Kasumi-1 (cell line): Measurements from ENCODE around the gene FAF1.
"Not testable (repeated sequence)": the region's sequence is repeated elsewhere in the genome, so short reads cannot be mapped to it uniquely, and the experiment has no call there.

ENCODE experiments used
- DNase-seq, 2 experiments: peaks; one replicate each; lab custom pipeline; 2025; lab: John Stamatoyannopoulos, UW

The FAF1 gene

DNA sequence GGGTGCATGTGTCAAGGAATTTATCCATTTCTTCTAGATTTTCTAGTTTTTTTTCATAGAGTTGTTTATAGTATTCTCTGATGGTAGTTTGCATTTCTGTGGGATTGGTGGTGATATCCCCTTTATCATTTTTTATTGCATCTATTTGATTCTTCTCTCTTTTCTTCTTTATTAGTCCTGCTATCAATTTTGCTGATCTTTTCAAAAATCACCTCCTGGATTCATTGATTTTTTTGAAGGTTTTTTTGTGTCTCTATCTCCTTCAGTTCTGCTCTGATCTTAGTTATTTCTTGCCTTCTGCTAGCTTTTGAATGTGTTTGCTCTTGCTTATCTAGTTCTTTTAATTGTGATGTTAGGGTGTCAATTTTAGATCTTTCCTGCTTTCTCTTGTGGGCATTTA, 52.5 kb downstream of the FAF1 start:
- not testable (repeated sequence) for DNase-seq

DNA sequence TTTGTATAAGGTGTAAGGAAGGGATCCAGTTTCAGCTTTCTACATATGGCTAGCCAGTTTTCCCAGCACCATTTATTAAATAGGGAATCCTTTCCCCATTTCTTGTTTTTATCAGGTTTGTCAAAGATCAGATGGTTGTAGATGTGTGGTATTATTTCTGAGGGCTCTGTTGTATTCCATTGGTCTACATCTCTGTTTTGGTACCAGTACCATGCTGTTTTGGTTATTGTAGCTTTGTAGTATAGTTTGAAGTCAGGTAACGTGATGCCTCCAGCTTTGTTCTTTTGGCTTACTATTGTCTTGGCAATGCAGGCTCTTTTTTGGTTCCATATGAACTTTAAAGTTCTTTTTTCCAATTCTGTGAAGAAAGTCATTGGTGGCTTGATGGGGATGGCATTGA, 54.0 kb downstream of the FAF1 start:
- DNase-seq: not testable (repeated sequence)

DNA sequence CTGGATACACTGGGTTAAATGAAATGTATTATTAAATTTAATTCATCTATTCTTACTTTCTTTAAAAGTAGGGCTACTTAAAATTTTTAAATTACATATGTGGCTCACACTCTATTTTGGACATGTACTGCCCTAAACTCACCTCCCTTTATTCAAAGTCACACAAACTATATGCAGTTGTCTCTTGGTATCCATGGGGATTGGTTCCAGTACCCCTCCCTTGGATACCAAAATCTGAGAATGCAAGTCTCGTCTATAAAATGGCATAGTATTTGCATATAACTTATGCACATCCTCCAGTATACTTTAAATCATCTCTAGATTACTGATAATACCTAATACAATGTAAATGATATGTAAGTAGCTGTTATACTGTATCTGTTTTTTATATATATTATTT, 57.6 kb downstream of the FAF1 start:
- DNase-seq: no peak

DNA sequence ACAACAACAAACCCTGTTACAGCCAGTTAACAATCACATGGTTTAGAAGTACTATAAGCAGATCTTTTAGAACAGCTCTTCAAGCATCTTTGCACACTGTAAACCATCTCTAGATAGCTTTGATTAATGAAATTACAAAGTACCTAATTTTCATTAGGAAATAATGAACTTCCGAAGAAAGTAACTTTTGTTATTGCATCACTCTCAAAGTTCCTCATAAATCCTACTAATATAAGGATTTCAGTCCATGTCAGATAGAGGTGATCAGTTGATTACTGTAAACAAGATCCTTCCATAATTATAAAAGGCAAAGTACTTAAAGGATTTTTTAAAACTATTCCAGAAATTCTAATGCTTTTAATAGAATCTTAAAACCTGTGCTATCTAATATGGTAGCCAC, 58.2 kb downstream of the FAF1 start:
- DNase-seq: no peak

DNA sequence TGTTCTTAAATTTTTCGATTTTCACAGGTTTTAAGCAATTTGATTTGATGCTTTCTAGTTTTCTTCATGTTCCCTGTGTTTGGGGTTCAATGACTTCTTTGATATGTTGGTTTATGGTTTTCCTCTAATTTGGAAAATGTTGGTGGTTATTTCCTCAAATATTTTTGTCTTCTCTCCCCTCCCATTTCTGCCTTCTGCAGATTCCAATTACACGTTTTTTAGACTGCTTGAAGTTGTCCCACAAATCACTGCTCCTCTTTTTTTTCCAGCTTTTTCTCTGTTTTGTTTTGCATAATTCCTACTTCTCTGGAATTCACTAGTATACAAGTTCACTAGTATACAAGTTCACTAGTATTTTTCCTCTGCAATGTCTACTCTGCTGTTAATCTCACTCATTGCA, 61.3 kb downstream of the FAF1 start:
- no peak for DNase-seq

DNA sequence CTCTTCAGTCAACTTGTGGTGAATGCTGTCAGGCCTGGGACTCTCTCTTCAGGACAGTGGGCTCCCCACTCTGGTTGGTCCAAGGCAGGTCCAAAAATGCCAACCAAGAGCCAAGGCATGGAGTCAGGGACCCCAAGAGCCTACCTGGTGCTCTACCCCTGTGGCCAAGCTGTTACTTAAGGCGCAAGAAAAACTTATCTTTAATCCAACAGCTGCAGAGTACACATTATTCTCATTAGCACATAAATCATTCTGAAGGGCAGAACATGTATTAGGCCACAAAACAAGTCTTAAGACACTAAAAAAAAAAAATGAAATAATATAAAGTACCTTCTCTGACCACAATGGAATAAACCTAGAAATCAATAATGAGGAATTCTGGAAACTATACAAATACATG, 65.7 kb downstream of the FAF1 start:
- DNase-seq: no peak

DNA sequence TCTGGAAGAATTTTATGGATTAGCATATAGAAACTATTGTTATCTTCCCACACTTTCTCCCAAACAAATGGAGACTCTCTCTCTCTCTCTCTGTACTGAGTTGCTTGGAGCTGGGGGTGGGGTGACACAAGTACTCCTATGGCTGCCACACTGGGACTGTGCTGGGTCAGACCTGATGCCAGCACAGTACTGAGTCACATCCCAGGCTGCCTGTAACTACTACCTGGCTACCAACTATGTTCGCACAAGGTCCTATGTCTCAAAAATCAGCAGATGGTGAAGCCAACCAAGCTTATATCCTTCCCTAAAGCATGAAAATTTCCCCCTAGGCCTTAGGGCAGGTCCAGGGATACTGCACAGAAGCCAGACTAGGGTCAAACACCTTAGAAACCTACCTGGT, 66.6 kb downstream of the FAF1 start:
- no peak for DNase-seq

DNA sequence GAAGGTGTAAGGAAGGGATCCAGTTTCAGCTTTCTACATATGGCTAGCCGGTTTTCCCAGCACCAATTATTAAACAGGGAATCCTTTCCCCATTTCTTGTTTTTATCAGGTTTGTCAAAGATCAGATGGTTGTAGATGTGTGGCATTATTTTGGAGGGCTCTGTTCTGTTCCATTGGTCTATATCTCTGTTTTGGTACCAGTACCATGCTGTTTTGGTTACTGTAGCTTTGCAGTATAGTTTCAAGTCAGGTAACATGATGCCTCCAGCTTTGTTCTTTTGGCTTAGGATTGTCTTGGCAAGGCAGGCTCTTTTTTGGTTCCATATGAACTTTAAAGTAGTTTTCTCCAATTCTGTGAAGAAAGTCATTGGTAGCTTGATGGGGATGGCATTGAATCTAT, 72.5 kb downstream of the FAF1 start:
- not testable (repeated sequence) for DNase-seq

DNA sequence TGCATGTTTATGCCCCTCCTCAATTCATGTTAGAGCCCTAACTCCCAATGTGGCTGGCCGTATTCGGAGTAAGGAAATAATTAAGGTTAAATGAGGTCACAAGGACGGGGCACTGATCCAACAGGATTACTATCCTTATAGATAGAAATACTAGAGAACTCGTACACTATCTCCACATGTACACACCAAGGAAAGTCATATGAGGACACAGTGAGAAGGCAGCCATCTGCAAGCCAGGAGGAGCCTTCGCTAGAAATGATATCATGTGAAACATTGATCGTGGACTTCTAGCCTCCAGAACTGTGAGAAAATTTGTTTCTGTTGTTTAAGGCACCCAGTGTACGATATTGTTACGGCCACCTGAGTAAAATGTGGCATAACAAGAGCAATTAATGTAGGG, 79.7 kb downstream of the FAF1 start:
- no peak for DNase-seq

DNA sequence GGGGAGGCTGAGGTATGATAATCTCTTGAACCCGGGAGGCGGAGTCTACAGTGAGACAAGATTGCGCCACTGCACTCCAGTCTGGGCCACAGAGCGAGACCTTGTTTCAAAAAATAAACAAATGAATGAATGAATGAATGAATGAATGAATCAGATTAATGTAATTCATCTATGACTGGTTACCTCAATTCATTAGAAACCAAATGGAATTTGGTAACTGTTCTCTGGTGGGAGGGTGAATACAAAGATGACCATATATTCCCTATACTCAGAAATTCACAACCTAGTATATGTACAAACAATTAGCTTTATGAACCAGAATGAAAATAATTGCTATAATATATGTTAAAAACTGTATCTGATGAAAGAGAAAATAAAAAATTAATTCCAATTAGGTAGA, 80.9 kb downstream of the FAF1 start:
- DNase-seq: no peak

DNA sequence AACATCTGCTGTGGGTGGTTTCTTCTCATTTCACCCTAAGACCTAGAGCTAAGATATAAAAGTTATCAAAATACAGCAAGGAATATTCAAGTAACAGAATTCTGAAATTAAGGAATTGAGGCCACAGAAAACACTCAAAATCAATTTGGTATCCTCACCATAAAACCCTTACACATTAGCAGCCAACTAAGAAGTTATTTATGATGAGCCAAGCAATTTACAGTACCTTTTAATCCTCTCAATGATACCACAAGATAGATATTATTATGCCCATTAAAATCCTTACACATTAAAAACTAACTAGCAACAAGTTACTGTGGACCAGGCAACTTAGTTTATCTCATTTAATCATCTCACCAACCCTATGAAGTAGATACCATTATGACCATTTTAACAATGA, 81.6 kb downstream of the FAF1 start:
- no peak for DNase-seq

DNA sequence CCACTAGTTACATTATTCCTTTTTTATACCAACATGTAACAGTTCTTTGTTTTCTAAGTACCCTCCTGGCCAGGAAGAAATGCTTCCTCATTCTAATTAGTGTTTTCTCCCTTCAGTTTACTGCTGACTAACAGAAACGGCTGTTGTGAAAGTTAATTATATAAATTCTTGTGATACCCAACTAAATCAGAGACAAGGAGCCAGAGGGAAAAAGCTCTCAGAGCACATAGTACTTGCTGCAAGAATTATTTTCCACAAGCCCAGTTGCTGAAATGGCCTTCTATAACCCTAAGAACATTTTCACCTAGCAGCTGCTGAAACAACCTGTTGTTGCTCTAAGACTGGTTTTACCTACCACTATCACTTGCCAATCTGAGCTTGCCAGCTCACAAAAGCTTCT, 82.4 kb downstream of the FAF1 start:
- peak in 1 of 2 experiments; percentile 4 for DNase-seq

DNA sequence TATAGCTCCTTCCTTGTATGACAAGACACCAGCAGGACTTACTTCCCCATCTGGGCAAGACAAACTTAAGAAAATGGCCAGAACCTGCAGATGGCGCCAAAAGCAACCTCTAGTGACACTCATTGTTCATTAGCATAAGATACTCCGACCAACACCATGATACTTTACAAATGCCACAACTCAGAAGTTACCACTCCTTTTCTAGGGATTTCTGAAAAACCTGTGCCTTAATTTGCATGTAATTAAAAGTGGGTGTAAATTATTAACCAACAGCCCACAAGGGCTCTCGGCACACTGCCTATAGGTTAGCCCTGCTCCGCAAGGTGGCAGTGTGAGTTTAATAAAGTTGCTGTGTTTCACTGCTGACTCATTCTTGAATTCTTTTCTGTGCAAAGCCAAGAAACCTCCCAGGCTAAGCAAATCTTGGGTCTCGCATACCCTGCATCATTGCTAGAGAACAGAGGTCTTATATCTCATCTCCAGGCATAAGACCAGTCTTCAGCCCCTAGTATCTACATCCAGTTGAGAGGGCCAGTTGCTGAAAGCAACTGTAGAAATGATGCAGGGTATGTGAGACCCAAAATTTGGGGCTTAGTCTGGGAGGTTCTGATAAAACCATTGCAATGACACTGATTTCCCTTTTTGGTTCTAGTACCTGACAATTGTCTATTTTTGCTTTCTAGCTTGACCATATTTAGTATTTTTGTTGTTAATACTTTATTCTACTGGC, 86.4 kb downstream of the FAF1 start:
- DNase-seq: peak; percentile 95 to 96

DNA sequence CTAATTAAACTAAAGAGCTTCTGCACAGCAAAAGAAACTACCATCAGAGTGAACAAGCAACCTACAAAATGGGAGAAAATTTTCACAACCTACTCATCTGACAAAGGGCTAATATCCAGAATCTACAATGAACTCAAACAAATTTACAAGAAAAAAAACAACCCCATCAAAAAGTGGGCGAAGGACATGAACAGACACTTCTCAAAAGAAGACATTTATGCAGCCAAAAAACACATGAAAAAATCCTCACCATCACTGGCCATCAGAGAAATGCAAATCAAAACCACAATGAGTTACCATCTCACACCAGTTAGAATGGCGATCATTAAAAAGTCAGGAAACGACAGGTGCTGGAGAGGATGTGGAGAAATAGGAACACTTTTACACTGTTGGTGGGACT, 95.2 kb downstream of the FAF1 start:
- not testable (repeated sequence) for DNase-seq

DNA sequence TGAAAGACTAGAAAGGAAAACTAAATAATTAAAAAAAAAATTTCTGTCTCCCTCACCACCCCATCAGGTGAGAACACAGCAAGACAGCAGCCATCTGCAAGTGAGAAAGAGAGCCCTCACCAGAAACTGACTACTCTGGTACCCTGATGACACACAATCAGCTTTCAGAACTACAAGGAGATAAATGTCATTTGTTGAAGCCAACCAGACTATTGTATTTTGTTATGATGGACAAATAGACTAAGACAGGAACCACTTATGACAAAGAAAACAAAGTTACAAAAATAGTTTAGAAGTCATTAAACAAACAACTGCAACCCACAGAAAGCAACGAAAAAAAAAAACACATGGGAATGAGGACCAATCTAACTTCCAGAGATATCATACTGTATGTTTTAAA, 98.3 kb downstream of the FAF1 start:
- no peak for DNase-seq

DNA sequence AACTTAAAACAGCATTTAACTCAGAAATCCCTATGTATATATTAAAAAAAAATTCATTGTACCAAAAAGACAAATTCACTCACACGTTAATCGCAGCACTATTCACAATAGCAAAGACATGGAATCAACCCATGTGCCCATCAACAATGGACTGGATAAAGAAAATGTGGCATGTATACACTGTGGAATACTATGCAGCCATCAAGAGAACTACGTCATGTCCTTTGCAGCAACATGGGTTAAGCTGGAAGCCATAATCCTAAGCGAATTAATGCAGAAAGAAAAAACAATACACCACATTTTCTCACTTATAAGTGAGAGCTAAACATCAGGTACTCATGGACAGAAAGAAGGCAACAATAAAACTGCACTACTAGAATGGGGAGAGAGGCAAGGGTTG, 99.4 kb downstream of the FAF1 start:
- DNase-seq: no peak

DNA sequence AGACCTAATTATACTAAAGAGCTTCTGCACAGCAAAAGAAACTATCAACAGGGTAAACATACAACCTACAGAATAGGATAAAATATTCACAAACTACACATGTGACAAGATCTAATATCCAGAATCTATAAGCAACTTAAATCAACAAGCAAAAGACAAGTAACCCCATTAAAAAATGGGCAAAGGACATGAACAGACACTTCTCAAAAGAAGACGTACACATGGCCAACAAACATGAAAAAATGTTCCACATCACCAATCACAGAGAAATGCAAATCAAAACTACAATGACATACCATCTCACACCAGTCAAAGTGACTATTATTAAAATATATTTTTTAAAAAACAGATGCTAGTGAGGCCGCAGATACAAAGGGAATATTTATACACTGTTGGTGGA, 99.8 kb downstream of the FAF1 start:
- DNase-seq: no peak

DNA sequence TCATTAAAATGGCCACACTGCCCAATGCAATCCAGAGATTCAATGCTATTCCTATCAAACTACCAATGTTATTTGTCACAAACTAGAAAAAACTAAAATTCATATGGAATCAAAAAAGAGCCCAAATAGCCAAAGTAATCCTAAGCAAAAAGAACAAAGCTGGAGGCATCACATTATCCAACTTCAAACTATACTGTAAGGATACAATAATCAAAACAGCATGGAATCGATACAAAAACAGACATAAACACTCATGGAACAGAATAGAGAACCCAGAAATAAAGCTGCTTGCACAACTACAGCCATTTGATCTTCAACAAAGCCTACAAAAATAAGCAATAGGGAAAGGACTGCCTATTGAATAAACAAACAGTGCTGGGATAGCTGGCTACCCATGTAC, 100.4 kb downstream of the FAF1 start:
- no peak for DNase-seq

DNA sequence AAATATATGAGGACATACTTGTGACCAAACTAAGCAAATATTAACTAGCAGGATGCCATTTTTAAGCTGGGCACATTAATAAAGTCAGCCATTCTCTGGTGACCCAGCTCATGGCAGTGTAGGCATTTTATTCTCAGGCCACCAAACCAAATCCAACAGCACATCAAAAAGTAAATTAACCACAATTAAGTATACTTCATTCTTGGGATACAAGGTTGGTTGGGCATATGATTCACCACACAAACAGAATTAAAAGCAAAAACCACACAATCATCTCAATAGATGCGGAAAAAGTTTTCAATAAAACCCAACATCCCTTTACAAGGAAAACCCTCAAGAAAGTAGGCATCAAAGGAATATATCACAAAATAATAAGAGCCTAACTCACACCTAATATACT, 101.3 kb downstream of the FAF1 start:
- DNase-seq: no peak

DNA sequence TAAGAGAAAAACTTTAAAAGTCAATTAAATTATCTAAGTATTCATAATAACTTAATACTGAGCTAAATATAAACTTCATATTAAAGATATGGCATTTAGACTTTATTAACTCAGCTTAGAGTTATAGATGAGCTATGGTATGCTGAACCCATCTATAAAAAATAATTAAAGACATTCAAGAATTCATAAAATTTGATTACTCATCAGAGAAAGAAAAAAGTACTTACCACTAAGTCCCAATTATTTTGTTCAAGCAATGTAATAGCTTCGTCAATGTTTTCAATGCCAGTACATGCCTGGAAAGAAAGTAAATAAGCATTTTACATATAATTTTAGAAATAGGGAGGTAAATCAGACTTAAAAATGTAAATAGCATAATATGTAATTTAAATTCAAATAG, 102.4 kb downstream of the FAF1 start:
- no peak for DNase-seq

DNA sequence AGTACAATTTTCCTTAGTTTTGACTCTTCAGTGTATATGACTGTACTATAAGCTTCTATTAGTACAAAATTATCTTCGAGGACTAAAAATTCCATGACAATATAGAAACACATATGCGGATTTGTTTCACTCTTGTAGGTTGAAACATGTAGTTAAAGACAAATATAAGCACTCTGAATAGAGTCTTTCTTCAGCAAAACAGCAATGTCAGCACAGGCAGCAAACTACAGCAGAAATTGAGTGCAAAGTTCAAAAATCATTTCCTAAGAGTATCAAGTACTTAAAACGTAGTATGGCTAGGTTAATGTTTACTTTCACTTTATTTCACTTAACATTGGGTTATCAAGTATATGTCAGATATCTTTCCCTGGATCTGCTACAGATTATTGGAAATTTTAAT, 106.7 kb downstream of the FAF1 start:
- no peak for DNase-seq

DNA sequence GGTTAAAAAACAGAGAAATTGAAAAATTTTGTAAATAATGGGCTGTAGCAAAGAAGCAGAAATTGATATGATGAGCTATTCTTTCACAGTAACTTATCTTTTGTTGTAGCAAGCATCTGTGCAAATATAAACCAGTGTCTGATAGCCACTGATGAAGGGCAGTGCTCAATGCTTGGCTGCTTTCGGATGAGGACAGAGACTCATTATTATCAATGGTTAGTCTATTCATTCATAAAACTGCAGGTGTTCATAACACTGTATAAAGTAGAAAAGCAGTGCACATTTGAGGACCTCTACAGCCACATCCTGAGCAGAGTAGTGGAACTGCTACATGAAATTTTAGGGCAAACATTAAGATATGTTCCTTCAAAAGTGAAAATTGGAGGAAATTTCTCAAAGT, 107.2 kb downstream of the FAF1 start:
- DNase-seq: no peak

DNA sequence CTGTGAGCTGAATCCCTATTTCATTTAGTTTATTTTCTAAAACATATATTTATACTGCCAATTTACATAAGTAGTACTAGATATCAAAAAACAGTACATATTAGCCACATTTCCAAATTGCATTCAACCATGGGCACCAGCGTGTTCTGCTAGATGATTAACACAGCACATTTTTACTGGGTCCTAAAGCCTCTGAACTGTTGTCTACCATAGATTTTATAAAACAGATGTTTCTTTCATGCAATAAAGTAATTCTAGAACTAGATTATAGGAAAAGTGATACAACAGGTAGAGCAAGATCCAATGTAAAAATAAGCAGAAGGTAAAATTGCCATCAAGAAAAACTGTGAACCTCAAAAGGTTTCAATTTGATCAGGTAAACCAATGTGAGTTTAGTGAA, 108.6 kb downstream of the FAF1 start:
- no peak for DNase-seq

DNA sequence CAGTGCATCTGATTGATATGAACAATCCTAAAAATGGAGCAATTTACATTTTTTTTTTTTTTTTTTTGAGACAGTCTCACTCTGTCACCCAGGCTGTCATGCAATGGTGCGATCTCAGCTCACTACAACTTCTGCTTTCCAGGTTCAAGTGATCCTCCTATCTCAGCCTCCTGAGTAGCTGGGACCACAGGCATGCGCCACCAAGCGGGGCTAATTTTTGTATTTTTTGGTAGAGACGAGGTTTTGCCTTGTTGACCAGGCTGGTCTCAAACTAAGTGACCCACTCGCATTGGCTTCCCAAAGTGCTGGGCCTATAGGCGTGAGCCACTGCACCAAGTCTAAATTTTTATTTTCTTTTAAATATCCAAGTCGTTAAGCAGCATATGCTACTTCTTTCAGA, 109.0 kb downstream of the FAF1 start:
- peak; percentile 16 to 19 for DNase-seq

DNA sequence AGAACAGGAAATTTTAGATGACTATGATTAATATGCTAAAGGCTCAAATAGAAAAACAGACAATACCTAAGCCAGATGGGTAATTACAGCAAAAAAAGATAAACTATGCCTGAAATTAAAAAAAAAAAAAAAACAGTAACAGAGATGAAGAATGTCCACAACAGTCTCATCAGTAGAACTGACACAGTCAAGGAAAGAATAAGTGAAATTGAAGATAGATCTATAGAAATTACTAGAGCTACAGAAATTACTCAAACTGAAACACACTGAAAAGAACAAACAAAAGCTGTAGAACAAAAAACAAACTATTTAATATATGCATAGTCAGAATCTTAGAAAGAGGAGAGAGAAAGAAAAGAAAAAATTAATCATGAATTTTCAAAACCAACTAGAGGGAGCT, 112.8 kb downstream of the FAF1 start:
- DNase-seq: no peak
